A673 (cell line): Measurements from ENCODE around the gene KIAA1549. TPM values are rescaled to one million over a fixed set of nuclear protein-coding genes. Genes with fewer than 3 reads are reported as not detected.

Source experiments
- BruUV-seq: library from RNA; stranded (reverse); fragments of 400-500 nt; replicated peaks from 2 replicates; lab custom pipeline; 2021; lab: Mats Ljungman, UMichigan
- CTCF ChIA-PET: fragments of 300-600 bp; sonication (Branson Sonifier 250); formaldehyde crosslinking; loops from one replicate; lab custom pipeline; 2022; ENCODE audit warnings: antibody characterized with exemption; lab: Charles Lee
- POLR2A ChIA-PET: fragments of 300-600 bp; sonication (Branson Sonifier 250); formaldehyde crosslinking; loops from one replicate; lab custom pipeline; 2022; ENCODE audit warnings: antibody characterized with exemption; ENCODE audit not compliant: low non-redundant PET; lab: Charles Lee
- DNase-seq: peaks from one replicate; pipeline ENCODE4 v3.0.0-alpha.2; 2015; ENCODE audit warnings: low spot score
- H3K27ac ChIP-seq: fragments of 200-600 bp; sonication (generic); 2 replicates; pipeline ENCODE4 v1.5.1; 2016; ENCODE audit warnings: mixed run types, low read depth, mild to moderate bottlenecking, mixed read lengths, antibody characterized with exemption, low read length; ENCODE audit not compliant: poor library complexity, severe bottlenecking
- H3K27me3 ChIP-seq: fragments of 200-600 bp; sonication (generic); replicated peaks from 2 replicates; pipeline ENCODE4 v1.6.1; 2017; ENCODE audit warnings: mixed run types, low read depth, mild to moderate bottlenecking, mixed read lengths, antibody characterized with exemption, low read length; ENCODE audit not compliant: insufficient read depth, poor library complexity
- H3K36me3 ChIP-seq: fragments of 200-600 bp; sonication (generic); 2 replicates; pipeline ENCODE4 v1.6.1; 2016; ENCODE audit warnings: mixed run types, mild to moderate bottlenecking, mixed read lengths, antibody characterized with exemption, low read length; ENCODE audit not compliant: insufficient read depth, poor library complexity, severe bottlenecking
- H3K4me1 ChIP-seq: fragments of 200-600 bp; sonication (generic); 2 replicates; pipeline ENCODE4 v1.6.1; 2017; ENCODE audit warnings: mixed run types, mild to moderate bottlenecking, mixed read lengths, antibody characterized with exemption, low read length; ENCODE audit not compliant: insufficient read depth, poor library complexity, severe bottlenecking
- H3K4me3 ChIP-seq: fragments of 200-600 bp; sonication (generic); 2 replicates; pipeline ENCODE4 v1.5.1; 2016; ENCODE audit warnings: low read depth, mixed run types, mild to moderate bottlenecking, mixed read lengths, low read length; ENCODE audit not compliant: poor library complexity, severe bottlenecking
- H3K9me3 ChIP-seq: fragments of 200-600 bp; sonication (generic); 2 replicates; pipeline ENCODE4 v1.6.1; 2016; ENCODE audit warnings: mixed run types, low read depth, mild to moderate bottlenecking, mixed read lengths, antibody characterized with exemption, low read length; ENCODE audit not compliant: poor library complexity, severe bottlenecking
- EZH2 ChIP-seq: fragments of 200-600 bp; sonication (generic); IDR thresholded peaks from 2 replicates; pipeline ENCODE4 v1.6.1; 2017; ENCODE audit warnings: borderline replicate concordance, low read depth, mild to moderate bottlenecking, mixed read lengths, antibody characterized with exemption, low read length; ENCODE audit not compliant: poor library complexity, severe bottlenecking
- intact Hi-C: fragments of 100-400 bp; cut with micrococcal nuclease; formaldehyde crosslinking; loops from one replicate; pipeline ENCODE4 v1.10.0; 2022; ENCODE audit not compliant: unreplicated experiment
- total RNA-seq: library from RNA; stranded (reverse); gene quantifications from 2 replicates; pipeline ENCODE4 v1.2.3, GENCODE V29; 2021
- TF ChIP-seq, protein P1 (sequence below): fragments of 300-800, 200-600 bp; sonication (generic); conservative IDR thresholded peaks from 2 replicates; pipeline ENCODE4 v1.5.1; 2017; ENCODE audit warnings: low read depth, mild to moderate bottlenecking, antibody characterized with exemption, low read length, moderate library complexity, mixed read lengths

Gene KIAA1549
- total RNA-seq, 1 experiment from 2014 or later, result 2.5 TPM

DNA sequence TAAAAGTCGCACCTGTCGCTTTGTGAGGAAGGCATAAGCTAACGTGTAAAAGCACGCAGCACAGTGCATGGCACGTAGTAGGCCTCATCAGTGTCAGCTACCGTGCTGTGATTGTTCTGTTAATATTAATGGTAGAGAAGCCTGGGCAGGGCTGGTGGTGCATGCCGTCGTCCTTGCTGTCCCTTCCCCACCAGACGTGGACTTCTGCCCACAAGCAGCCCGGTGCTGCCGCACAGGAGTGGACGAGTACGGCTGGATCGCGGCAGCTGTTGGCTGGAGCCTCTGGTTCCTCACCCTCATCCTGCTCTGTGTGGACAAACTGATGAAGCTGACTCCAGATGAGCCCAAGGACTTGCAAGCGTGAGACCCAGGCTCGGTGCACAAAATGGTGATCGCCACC, 178.5 kb downstream of the KIAA1549 start:
- intact Hi-C loops, result no loop called here
- Histone ChIP-seq H3K27me3 (peaks cover 51% of the 10 kb centered on the region), H3K36me3 (no peaks in the 10 kb centered on the region), H3K4me1 (no peaks in the 10 kb centered on the region), H3K27ac (no peak overlapping the region), H3K4me3 (no peak overlapping the region), H3K9me3 (no peaks in the 10 kb centered on the region)
- ChIA-PET POLR2A (no interaction called here), CTCF (no interaction called here)
- TF ChIP-seq, protein P1, sequence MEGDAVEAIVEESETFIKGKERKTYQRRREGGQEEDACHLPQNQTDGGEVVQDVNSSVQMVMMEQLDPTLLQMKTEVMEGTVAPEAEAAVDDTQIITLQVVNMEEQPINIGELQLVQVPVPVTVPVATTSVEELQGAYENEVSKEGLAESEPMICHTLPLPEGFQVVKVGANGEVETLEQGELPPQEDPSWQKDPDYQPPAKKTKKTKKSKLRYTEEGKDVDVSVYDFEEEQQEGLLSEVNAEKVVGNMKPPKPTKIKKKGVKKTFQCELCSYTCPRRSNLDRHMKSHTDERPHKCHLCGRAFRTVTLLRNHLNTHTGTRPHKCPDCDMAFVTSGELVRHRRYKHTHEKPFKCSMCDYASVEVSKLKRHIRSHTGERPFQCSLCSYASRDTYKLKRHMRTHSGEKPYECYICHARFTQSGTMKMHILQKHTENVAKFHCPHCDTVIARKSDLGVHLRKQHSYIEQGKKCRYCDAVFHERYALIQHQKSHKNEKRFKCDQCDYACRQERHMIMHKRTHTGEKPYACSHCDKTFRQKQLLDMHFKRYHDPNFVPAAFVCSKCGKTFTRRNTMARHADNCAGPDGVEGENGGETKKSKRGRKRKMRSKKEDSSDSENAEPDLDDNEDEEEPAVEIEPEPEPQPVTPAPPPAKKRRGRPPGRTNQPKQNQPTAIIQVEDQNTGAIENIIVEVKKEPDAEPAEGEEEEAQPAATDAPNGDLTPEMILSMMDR, result no peak
- no peak for TF ChIP-seq EZH2
- DNase-seq, result no peak
- no TSS peak for BruUV-seq

DNA sequence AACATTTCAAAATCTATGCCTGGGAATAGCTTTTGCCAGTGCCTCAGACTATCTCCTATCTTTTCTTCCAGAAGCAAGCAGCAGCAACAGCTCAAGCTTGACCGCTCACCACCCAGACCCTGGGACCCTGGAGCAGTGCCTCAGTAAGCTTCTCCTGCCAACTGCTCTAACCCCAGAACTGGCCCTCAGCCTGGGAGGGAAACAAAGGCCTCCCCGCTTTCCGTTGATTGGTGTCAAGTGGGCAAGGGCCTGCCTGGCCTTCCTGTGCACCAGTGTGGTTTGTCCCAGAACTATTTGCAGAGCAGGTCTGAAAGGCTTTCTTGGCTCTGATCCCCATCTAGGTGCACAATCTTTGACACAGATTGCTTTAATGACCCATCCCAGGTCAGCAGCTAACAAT, 179.9 kb downstream of the KIAA1549 start:
- ChIA-PET POLR2A (no interaction called here), CTCF (no interaction called here)
- BruUV-seq, result no TSS peak
- Histone ChIP-seq H3K27ac (no peak overlapping the region), H3K27me3 (peaks cover 61% of the 10 kb centered on the region), H3K4me1 (no peaks in the 10 kb centered on the region), H3K4me3 (no peak overlapping the region), H3K36me3 (no peaks in the 10 kb centered on the region), H3K9me3 (no peaks in the 10 kb centered on the region)
- intact Hi-C loops, result no loop called here
- no peak for DNase-seq
- TF ChIP-seq, protein P1, result no peak
- no peak for TF ChIP-seq EZH2

DNA sequence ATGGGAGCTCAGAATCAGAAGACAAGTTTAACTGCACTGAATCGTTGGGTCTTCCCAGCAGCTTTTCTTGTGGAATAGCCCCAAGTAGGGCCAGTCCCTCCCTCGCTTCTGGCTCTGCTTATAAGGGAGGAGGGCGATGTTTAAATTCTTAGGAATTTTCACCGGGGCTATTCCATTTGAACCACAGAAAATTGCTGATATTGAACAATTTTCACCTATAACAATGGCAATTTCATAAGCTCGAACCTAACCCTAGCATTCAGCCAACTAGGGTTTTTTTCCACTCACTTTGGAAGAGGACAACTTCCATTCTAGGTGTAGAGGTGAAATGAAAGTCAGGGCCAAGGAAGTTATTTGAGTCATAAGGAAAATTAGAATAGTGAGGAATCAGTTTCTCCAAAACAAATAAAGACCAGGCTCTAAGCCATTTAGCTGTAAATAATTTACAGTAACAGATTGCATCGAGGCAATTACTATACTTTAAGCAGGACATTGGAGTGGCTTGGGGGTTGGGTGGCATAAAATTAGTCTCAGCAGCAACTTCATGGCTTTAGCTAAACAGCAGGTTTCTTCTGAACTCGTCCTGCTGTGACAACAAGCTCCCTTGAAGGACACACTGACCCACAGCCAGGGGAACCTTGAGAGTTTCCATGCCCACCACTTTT, 181.7 kb downstream of the KIAA1549 start:
- TF ChIP-seq EZH2, result no peak
- TF ChIP-seq, protein P1, result no peak

More for the DNA sequence above, 181.7 kb downstream of the KIAA1549 start:
- Histone ChIP-seq H3K27me3 (peaks cover 50% of the 10 kb centered on the region), H3K36me3 (no peaks in the 10 kb centered on the region), H3K27ac (no peak overlapping the region), H3K4me1 (no peaks in the 10 kb centered on the region), H3K9me3 (no peaks in the 10 kb centered on the region), H3K4me3 (no peak overlapping the region)
- ChIA-PET POLR2A (no interaction called here), CTCF (no interaction called here)
- intact Hi-C loops, result no loop called here
- DNase-seq, result no peak
- BruUV-seq, result no TSS peak
